GM19397 (cell line): ENCODE data around the gene KCNIP3.

Experiments
- ATAC-seq: cut with Tn5 transposase; IDR thresholded peaks from one replicate; pipeline ENCODE4 v1.9.1; 2021; ENCODE audit warnings: mild to moderate bottlenecking, moderate library complexity; ENCODE audit not compliant: unreplicated experiment

Gene KCNIP3

GRCh38 chr2:95294579-95295250, 2.4 kb upstream of the KCNIP3 start:
- no peak for ATAC-seq

- ATAC-seq, result no peak
Measured at GRCh38 chr2:95295376-95295775, 1.8 kb upstream of the KCNIP3 start.

- ATAC-seq, result no peak
Measured at GRCh38 chr2:95296011-95296410, 1.1 kb upstream of the KCNIP3 start.

GRCh38 chr2:95297639-95298395, 670 bp downstream of the KCNIP3 start:
- no peak for ATAC-seq

GRCh38 chr2:95298486-95299111, 1.5 kb downstream of the KCNIP3 start:
- no peak for ATAC-seq

GRCh38 chr2:95299961-95300360, 2.8 kb downstream of the KCNIP3 start:
- ATAC-seq, result no peak

GRCh38 chr2:95300450-95300849, 3.3 kb downstream of the KCNIP3 start:
- no peak for ATAC-seq

GRCh38 chr2:95301186-95301585, 4.0 kb downstream of the KCNIP3 start:
- no peak for ATAC-seq

GRCh38 chr2:95301876-95302641, 4.9 kb downstream of the KCNIP3 start:
- no peak for ATAC-seq

GRCh38 chr2:95303191-95303919, 6.2 kb downstream of the KCNIP3 start:
- ATAC-seq, result no peak

GRCh38 chr2:95305380-95306061, 8.4 kb downstream of the KCNIP3 start:
- no peak for ATAC-seq

- ATAC-seq, result no peak
Measured at GRCh38 chr2:95306336-95306895, 9.3 kb downstream of the KCNIP3 start.

GRCh38 chr2:95307036-95307435, 9.9 kb downstream of the KCNIP3 start:
- ATAC-seq, result no peak

- ATAC-seq, result no peak
Measured at GRCh38 chr2:95307878-95308277, 10.7 kb downstream of the KCNIP3 start.

- ATAC-seq, result no peak
Measured at GRCh38 chr2:95308426-95308990, 11.4 kb downstream of the KCNIP3 start.

GRCh38 chr2:95309599-95309998, 12.5 kb downstream of the KCNIP3 start:
- ATAC-seq, result no peak

- no peak for ATAC-seq
Measured at GRCh38 chr2:95310216-95310615, 13.1 kb downstream of the KCNIP3 start.

GRCh38 chr2:95310651-95311050, 13.5 kb downstream of the KCNIP3 start:
- ATAC-seq, result no peak

GRCh38 chr2:95311815-95312542, 14.8 kb downstream of the KCNIP3 start:
- ATAC-seq, result no peak
